GM23338 (cell line): ENCODE results near the gene SLC40A1. TPM values are rescaled to one million over a fixed set of nuclear protein-coding genes. Genes with fewer than 3 reads are reported as not detected.

Source experiments
- ATAC-seq: fragments of 200-7000 bp; cut with Tn5 transposase; 3 replicates; pipeline ENCODE4 v1.9.1; 2020
- DNase-seq: peaks from one replicate; pipeline ENCODE4 v3.0.0-alpha.2; 2015; ENCODE audit warnings: low spot score
- H2AFZ ChIP-seq: fragments of 200-600 bp; sonication (generic); 2 replicates; pipeline ENCODE4 v1.8.0; 2016; ENCODE audit warnings: antibody characterized with exemption, mild to moderate bottlenecking, moderate library complexity
- H3F3A ChIP-seq: fragments of 200-600 bp; sonication (generic); replicated peaks from 2 replicates; pipeline ENCODE4 v1.8.0; 2017; ENCODE audit warnings: antibody characterized with exemption, mixed run types, low read depth
- H3K27ac ChIP-seq: fragments of 200-600 bp; sonication (generic); 2 replicates; pipeline ENCODE4 v1.6.1; 2016; ENCODE audit warnings: low read depth
- H3K27me3 ChIP-seq: fragments of 200-600 bp; sonication (generic); 2 replicates; pipeline ENCODE4 v1.8.0; 2016; ENCODE audit warnings: mild to moderate bottlenecking, mixed run types, moderate library complexity; ENCODE audit not compliant: insufficient read depth
- H3K36me3 ChIP-seq: fragments of 200-600 bp; sonication (generic); 2 replicates; pipeline ENCODE4 v1.8.0; 2016; ENCODE audit warnings: mild to moderate bottlenecking; ENCODE audit not compliant: insufficient read depth
- H3K4me1 ChIP-seq: fragments of 200-600 bp; sonication (generic); 2 replicates; pipeline ENCODE4 v1.8.0; 2016; ENCODE audit warnings: mild to moderate bottlenecking, moderate library complexity; ENCODE audit not compliant: insufficient read depth
- H3K4me2 ChIP-seq: fragments of 200-600 bp; sonication (generic); 2 replicates; pipeline ENCODE4 v1.7.1; 2017; ENCODE audit warnings: mixed run types
- H3K4me3 ChIP-seq: fragments of 200-600 bp; sonication (generic); 2 replicates; pipeline ENCODE4 v1.6.1; 2016; ENCODE audit warnings: mixed run types
- H3K79me2 ChIP-seq: fragments of 200-600 bp; sonication (generic); replicated peaks from 2 replicates; pipeline ENCODE4 v1.8.0; 2017; ENCODE audit warnings: mild to moderate bottlenecking; ENCODE audit not compliant: insufficient read depth
- H3K9me2 ChIP-seq: fragments of 200-600 bp; sonication (generic); 2 replicates; pipeline ENCODE4 v1.8.0; 2017; ENCODE audit not compliant: insufficient read depth
- H4K20me1 ChIP-seq: fragments of 200-600 bp; sonication (generic); replicated peaks from 2 replicates; pipeline ENCODE4 v1.8.0; 2017; ENCODE audit warnings: mild to moderate bottlenecking; ENCODE audit not compliant: insufficient read depth
- H3K27ac Mint-ChIP-seq: 2 replicates; pipeline ENCODE4 v1.8.0; 2020; ENCODE audit warnings: inconsistent platforms, mild to moderate bottlenecking, moderate library complexity, mixed read lengths
- H3K27me3 Mint-ChIP-seq: 3 replicates; pipeline ENCODE4 v1.8.0; 2022; ENCODE audit warnings: low read depth, mild to moderate bottlenecking, moderate library complexity, mixed read lengths, inconsistent platforms; ENCODE audit not compliant: insufficient read depth, poor library complexity
- H3K36me3 Mint-ChIP-seq: 3 replicates; pipeline ENCODE4 v1.8.0; 2021; ENCODE audit warnings: low read depth, mild to moderate bottlenecking, inconsistent platforms, moderate library complexity, mixed read lengths
- H3K4me1 Mint-ChIP-seq: 3 replicates; pipeline ENCODE4 v1.8.0; 2020; ENCODE audit warnings: mild to moderate bottlenecking, inconsistent platforms, mixed read lengths
- H3K4me3 Mint-ChIP-seq: 3 replicates; pipeline ENCODE4 v1.8.0; 2021; ENCODE audit warnings: moderate library complexity, mild to moderate bottlenecking, inconsistent platforms, mixed read lengths
- H3K9me3 Mint-ChIP-seq: 3 replicates; pipeline ENCODE4 v1.8.0; 2020; ENCODE audit warnings: moderate library complexity, mild to moderate bottlenecking, inconsistent platforms, mixed read lengths
- CREB1 ChIP-seq: fragments of 250-450 bp; sonication (Bioruptor Pico); IDR thresholded peaks from 2 replicates; pipeline ENCODE4 v1.5.0; 2020; ENCODE audit warnings: low read depth, mild to moderate bottlenecking, moderate library complexity
- EZH2 ChIP-seq: fragments of 200-600 bp; sonication (generic); IDR thresholded peaks from one replicate; pipeline ENCODE4 v1.8.0; 2017; ENCODE audit warnings: antibody characterized with exemption, mild to moderate bottlenecking, low read depth; ENCODE audit not compliant: unreplicated experiment
- EZH2phosphoT487 ChIP-seq: fragments of 200-600 bp; sonication (generic); IDR thresholded peaks from one replicate; pipeline ENCODE4 v1.8.1; 2018; ENCODE audit warnings: antibody characterized with exemption; ENCODE audit not compliant: unreplicated experiment
- JUNB ChIP-seq: IDR thresholded peaks from one replicate; pipeline ENCODE4 v1.6.1; 2016; ENCODE audit warnings: antibody characterized with exemption; ENCODE audit not compliant: unreplicated experiment
- NANOG ChIP-seq: IDR thresholded peaks from 2 replicates; pipeline ENCODE4 v1.6.1; 2016; ENCODE audit warnings: antibody characterized with exemption, borderline replicate concordance
- POLR2AphosphoS5 ChIP-seq: IDR thresholded peaks from 2 replicates; pipeline ENCODE4 v1.6.1; 2016; ENCODE audit warnings: antibody characterized with exemption, low read depth
- STAT1 ChIP-seq: IDR thresholded peaks from one replicate; pipeline ENCODE4 v1.6.1; 2016; ENCODE audit warnings: antibody characterized with exemption; ENCODE audit not compliant: unreplicated experiment
- ZNF114 ChIP-seq: fragments of 250-450 bp; sonication (Bioruptor Pico); IDR thresholded peaks from 2 replicates; pipeline ENCODE4 v1.5.0; 2020; ENCODE audit warnings: mild to moderate bottlenecking, moderate library complexity
- ZNF331 ChIP-seq: fragments of 250-450 bp; sonication (Bioruptor Pico); IDR thresholded peaks from 2 replicates; pipeline ENCODE4 v1.5.0; 2020; ENCODE audit warnings: low read depth, mild to moderate bottlenecking, moderate library complexity
- polyA plus RNA-seq: library from polyadenylated mRNA; unstranded; fragments of >200 nt; fragmentation: Nextera tagmentation; extraction: Ambion mirVana; gene quantifications from 2 replicates; pipeline ENCODE4 v1.2.1, GENCODE V29; 2016
- total RNA-seq: library from RNA; depleted of rRNA; stranded (reverse); fragments of >200 nt; shearing (Covaris generic); gene quantifications from 2 replicates; pipeline ENCODE4 v1.2.3, GENCODE V29; 2014
- TF ChIP-seq, protein P1 (sequence below): IDR thresholded peaks from 2 replicates; pipeline ENCODE4 v1.6.1; 2016; ENCODE audit warnings: antibody characterized with exemption
- TF ChIP-seq, protein P2 (sequence below), 2 experiments: fragments of 200-600 bp in 1 of 2; sonication (generic) in 1 of 2; conservative IDR thresholded peaks; 2 replicates each; pipeline versions ENCODE4 v1.5.1 to v1.6.1; 2016 to 2017; ENCODE audit warnings: antibody characterized with exemption in 2 of 2, low read depth in 2 of 2, mild to moderate bottlenecking in 2 of 2, moderate library complexity in 1 of 2
- TF ChIP-seq, protein P3 (sequence below): IDR thresholded peaks from one replicate; pipeline ENCODE4 v1.6.1; 2018; ENCODE audit warnings: antibody characterized with exemption; ENCODE audit not compliant: unreplicated experiment

Gene SLC40A1
- total and polyA plus RNA-seq, 2 experiments from 2014 or later: 0.08 TPM; not detected in 1

DNA sequence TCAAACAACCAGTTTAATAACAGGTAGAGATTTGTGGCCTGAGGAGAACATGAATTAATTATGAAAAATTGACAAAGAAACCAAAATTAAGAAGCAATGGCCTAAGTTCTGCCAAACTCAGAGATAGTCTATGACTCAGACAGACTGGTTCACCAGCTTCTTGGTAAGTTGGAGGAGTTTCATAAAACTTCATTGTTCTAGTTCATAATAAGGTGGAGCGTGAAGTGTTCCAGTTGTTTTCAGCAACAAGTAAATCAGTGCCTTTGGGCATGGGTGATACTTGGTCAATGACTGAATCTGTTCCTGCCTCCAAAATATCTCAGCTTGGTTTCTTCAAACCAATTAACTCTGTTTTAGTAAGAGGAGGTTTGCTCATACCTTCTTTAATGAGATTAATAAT lies 40.0 kb downstream of the SLC40A1 start:
- no peak for TF ChIP-seq ZNF114 (CRISPR knock-in tag)
- TF ChIP-seq, protein P1, sequence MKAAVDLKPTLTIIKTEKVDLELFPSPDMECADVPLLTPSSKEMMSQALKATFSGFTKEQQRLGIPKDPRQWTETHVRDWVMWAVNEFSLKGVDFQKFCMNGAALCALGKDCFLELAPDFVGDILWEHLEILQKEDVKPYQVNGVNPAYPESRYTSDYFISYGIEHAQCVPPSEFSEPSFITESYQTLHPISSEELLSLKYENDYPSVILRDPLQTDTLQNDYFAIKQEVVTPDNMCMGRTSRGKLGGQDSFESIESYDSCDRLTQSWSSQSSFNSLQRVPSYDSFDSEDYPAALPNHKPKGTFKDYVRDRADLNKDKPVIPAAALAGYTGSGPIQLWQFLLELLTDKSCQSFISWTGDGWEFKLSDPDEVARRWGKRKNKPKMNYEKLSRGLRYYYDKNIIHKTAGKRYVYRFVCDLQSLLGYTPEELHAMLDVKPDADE: no peak
- H3K36me3 ChIP-seq: no peaks in the 10 kb centered on the region
- H3K9me2 ChIP-seq: no peaks in the 10 kb centered on the region
- ATAC-seq (no peak), DNase-seq (no peak)
- no peaks in the 10 kb centered on the region for H3K27me3 ChIP-seq
- H3K4me3 ChIP-seq: no peak overlapping the region
- Mint-ChIP-seq H3K4me1 (no peaks in the 10 kb centered on the region), H3K4me3 (no peak overlapping the region), H3K27me3 (peaks cover 3% of the 10 kb centered on the region), H3K36me3 (no peaks in the 10 kb centered on the region), H3K27ac (no peak overlapping the region), H3K9me3 (no peaks in the 10 kb centered on the region)
- no peaks in the 10 kb centered on the region for H4K20me1 ChIP-seq
- no peaks in the 10 kb centered on the region for H3F3A ChIP-seq
- H3K4me2 ChIP-seq: no peak overlapping the region
- no peak overlapping the region for H3K27ac ChIP-seq
- no peaks in the 10 kb centered on the region for H3K79me2 ChIP-seq
- H2AFZ ChIP-seq: no peak overlapping the region
- no peaks in the 10 kb centered on the region for H3K4me1 ChIP-seq

DNA sequence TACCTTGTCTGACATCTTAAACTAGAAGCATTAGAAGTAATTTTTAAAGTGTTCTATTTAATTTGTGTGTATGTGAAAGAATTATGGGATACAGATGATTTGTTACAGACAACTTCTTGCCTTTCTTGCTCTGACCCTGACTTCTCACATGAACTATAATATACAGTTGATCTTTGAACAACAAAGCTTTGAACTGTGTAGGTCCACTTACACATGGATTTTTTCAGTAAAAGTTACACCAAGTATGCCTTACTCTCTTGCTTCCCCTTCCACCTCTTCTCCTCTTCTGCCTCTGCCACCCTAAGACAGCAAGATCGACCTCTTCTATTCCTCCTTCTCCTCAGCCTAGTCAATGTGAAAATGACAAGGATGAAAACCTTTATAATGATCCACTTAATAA lies 42.2 kb downstream of the SLC40A1 start:
- H3K79me2 ChIP-seq: no peaks in the 10 kb centered on the region
- no peaks in the 10 kb centered on the region for H3K9me2 ChIP-seq
- no peaks in the 10 kb centered on the region for H3K27me3 ChIP-seq
- H3K4me3 Mint-ChIP-seq: no peak overlapping the region
- no peak for DNase-seq
- no peaks in the 10 kb centered on the region for H3K4me1 Mint-ChIP-seq
- no peaks in the 10 kb centered on the region for H3K36me3 ChIP-seq
- H3K9me3 Mint-ChIP-seq: no peaks in the 10 kb centered on the region
- H3K4me2 ChIP-seq: no peak overlapping the region
- H3K27me3 Mint-ChIP-seq: peaks cover 3% of the 10 kb centered on the region
- H3K27ac ChIP-seq: no peak overlapping the region
- no peak overlapping the region for H2AFZ ChIP-seq
- H3F3A ChIP-seq: no peaks in the 10 kb centered on the region
- H4K20me1 ChIP-seq: no peaks in the 10 kb centered on the region
- ATAC-seq: no peak
- no peak overlapping the region for H3K4me3 ChIP-seq
- no peaks in the 10 kb centered on the region for H3K36me3 Mint-ChIP-seq
- no peak overlapping the region for H3K27ac Mint-ChIP-seq
- no peaks in the 10 kb centered on the region for H3K4me1 ChIP-seq
- TF ChIP-seq, protein P1: no peak
- TF ChIP-seq EZH2: no peak
- no peak for TF ChIP-seq EZH2phosphoT487
- TF ChIP-seq, protein P2, sequence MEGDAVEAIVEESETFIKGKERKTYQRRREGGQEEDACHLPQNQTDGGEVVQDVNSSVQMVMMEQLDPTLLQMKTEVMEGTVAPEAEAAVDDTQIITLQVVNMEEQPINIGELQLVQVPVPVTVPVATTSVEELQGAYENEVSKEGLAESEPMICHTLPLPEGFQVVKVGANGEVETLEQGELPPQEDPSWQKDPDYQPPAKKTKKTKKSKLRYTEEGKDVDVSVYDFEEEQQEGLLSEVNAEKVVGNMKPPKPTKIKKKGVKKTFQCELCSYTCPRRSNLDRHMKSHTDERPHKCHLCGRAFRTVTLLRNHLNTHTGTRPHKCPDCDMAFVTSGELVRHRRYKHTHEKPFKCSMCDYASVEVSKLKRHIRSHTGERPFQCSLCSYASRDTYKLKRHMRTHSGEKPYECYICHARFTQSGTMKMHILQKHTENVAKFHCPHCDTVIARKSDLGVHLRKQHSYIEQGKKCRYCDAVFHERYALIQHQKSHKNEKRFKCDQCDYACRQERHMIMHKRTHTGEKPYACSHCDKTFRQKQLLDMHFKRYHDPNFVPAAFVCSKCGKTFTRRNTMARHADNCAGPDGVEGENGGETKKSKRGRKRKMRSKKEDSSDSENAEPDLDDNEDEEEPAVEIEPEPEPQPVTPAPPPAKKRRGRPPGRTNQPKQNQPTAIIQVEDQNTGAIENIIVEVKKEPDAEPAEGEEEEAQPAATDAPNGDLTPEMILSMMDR (conservative IDR thresholded peaks at IDR 0.05; ENCODE audit: low read depth in 2 of 2): no peak
- TF ChIP-seq JUNB: no peak
- no peak for TF ChIP-seq NANOG
- no peak for TF ChIP-seq POLR2AphosphoS5
- no peak for TF ChIP-seq ZNF331
- TF ChIP-seq, protein P3, sequence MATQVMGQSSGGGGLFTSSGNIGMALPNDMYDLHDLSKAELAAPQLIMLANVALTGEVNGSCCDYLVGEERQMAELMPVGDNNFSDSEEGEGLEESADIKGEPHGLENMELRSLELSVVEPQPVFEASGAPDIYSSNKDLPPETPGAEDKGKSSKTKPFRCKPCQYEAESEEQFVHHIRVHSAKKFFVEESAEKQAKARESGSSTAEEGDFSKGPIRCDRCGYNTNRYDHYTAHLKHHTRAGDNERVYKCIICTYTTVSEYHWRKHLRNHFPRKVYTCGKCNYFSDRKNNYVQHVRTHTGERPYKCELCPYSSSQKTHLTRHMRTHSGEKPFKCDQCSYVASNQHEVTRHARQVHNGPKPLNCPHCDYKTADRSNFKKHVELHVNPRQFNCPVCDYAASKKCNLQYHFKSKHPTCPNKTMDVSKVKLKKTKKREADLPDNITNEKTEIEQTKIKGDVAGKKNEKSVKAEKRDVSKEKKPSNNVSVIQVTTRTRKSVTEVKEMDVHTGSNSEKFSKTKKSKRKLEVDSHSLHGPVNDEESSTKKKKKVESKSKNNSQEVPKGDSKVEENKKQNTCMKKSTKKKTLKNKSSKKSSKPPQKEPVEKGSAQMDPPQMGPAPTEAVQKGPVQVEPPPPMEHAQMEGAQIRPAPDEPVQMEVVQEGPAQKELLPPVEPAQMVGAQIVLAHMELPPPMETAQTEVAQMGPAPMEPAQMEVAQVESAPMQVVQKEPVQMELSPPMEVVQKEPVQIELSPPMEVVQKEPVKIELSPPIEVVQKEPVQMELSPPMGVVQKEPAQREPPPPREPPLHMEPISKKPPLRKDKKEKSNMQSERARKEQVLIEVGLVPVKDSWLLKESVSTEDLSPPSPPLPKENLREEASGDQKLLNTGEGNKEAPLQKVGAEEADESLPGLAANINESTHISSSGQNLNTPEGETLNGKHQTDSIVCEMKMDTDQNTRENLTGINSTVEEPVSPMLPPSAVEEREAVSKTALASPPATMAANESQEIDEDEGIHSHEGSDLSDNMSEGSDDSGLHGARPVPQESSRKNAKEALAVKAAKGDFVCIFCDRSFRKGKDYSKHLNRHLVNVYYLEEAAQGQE: no peak
- TF ChIP-seq ZNF114 (CRISPR knock-in tag): no peak
- TF ChIP-seq STAT1: no peak
- TF ChIP-seq CREB1 (CRISPR knock-in tag): no peak
